ENCODE results near the gene PDYN. TPM values are rescaled to one million over a fixed set of nuclear protein-coding genes. Genes with fewer than 3 reads are reported as not detected.

PDYN gene
- total and polyA plus RNA-seq, 8 donors = not detected

- DNase-seq = peak in 1 of 2 donors; percentile 75
- no peak overlapping the region for H3K4me3 ChIP-seq
- TF ChIP-seq POLR2AphosphoS5 (IDR thresholded peaks at IDR 0.05) = peak in 1 of 3 donors; percentile 56
- no peak for TF ChIP-seq EP300 (IDR thresholded peaks at IDR 0.05)
- peaks cover 0 to 55% (median 36%) of the 10 kb centered on the region in 4 donors for H3K36me3 ChIP-seq
- H3K4me1 ChIP-seq = peaks cover 0 to 29% (median 2%) of the 10 kb centered on the region in 4 donors
- H3K27me3 ChIP-seq = no peaks in the 10 kb centered on the region
- WGBS, 5 donors = 43 to 71% (median 58%) methylated on average over 9 of the region's 9 CpGs
- no peaks in the 10 kb centered on the region for H3K9me3 ChIP-seq
- intact Hi-C loops (cut with DNase I; ENCODE audit: low total_unique reads) = no loop called here
- peak overlapping the region in 1 of 5 donors; percentile 49 for H3K27ac ChIP-seq
These were observed 60.4 kb downstream of the PDYN start for GRCh38 chr20:1933465-1933870.

GRCh38 chr20:1932971-1933370 is 60.9 kb downstream of the PDYN start:
- WGBS, 5 donors = 72 to 95% (median 83%) methylated on average over 2 of the region's 2 CpGs
- DNase-seq = no peak
- Histone ChIP-seq H3K27me3 (no peaks in the 10 kb centered on the region), H3K27ac (no peak overlapping the region), H3K9me3 (no peaks in the 10 kb centered on the region), H3K4me3 (no peak overlapping the region), H3K4me1 (peaks cover 0 to 29% (median 2%) of the 10 kb centered on the region in 4 donors), H3K36me3 (peaks cover 0 to 55% (median 33%) of the 10 kb centered on the region in 4 donors)
- intact Hi-C loops (cut with DNase I; ENCODE audit: low total_unique reads) = no loop called here
- no peak for TF ChIP-seq POLR2A (IDR thresholded peaks at IDR 0.05)
- TF ChIP-seq CTCF (IDR thresholded peaks at IDR 0.05) = no peak
- no peak for TF ChIP-seq EP300 (IDR thresholded peaks at IDR 0.05)

- Histone ChIP-seq H3K4me1 (peaks cover 0 to 29% (median 2%) of the 10 kb centered on the region in 4 donors), H3K27me3 (no peaks in the 10 kb centered on the region), H3K27ac (no peak overlapping the region), H3K4me3 (no peak overlapping the region), H3K9me3 (no peaks in the 10 kb centered on the region), H3K36me3 (peaks cover 0 to 52% (median 23%) of the 10 kb centered on the region in 4 donors)
- no peak for DNase-seq
- no peak for TF ChIP-seq CTCF (IDR thresholded peaks at IDR 0.05)
- no peak for TF ChIP-seq POLR2A (IDR thresholded peaks at IDR 0.05)
- TF ChIP-seq EP300 (IDR thresholded peaks at IDR 0.05) = no peak
- TF ChIP-seq POLR2AphosphoS5 (IDR thresholded peaks at IDR 0.05) = no peak
- WGBS, 5 donors = 77 to 90% (median 87%) methylated on average over 5 of the region's 5 CpGs
- intact Hi-C loops (cut with DNase I; ENCODE audit: low total_unique reads) = no loop called here
These were observed 62.0 kb downstream of the PDYN start for GRCh38 chr20:1931830-1932229.

GRCh38 chr20:1930165-1930564 is 63.7 kb downstream of the PDYN start:
- Histone ChIP-seq H3K9me3 (no peaks in the 10 kb centered on the region), H3K27ac (no peak overlapping the region), H3K27me3 (no peaks in the 10 kb centered on the region), H3K4me1 (peaks cover 0 to 16% (median 0%) of the 10 kb centered on the region in 4 donors), H3K4me3 (no peak overlapping the region), H3K36me3 (peaks cover 0 to 50% (median 13%) of the 10 kb centered on the region in 4 donors)
- WGBS, 5 donors = 64 to 82% (median 77%) methylated on average over 2 to 6 of the region's 6 CpGs
- no peak for DNase-seq
- TF ChIP-seq CTCF (IDR thresholded peaks at IDR 0.05) = no peak
- TF ChIP-seq POLR2AphosphoS5 (IDR thresholded peaks at IDR 0.05) = no peak
- no peak for TF ChIP-seq POLR2A (IDR thresholded peaks at IDR 0.05)
- no peak for TF ChIP-seq EP300 (IDR thresholded peaks at IDR 0.05)
- intact Hi-C loops (cut with DNase I; ENCODE audit: low total_unique reads) = no loop called here

- intact Hi-C loops (cut with DNase I; ENCODE audit: low total_unique reads) = no loop called here
- no peak overlapping the region for H3K27ac ChIP-seq
- no peaks in the 10 kb centered on the region for H3K9me3 ChIP-seq
- peaks cover 0 to 9% (median 0%) of the 10 kb centered on the region in 4 donors for H3K4me1 ChIP-seq
- H3K27me3 ChIP-seq = no peaks in the 10 kb centered on the region
- peaks cover 0 to 50% (median 14%) of the 10 kb centered on the region in 4 donors for H3K36me3 ChIP-seq
- TF ChIP-seq CTCF (IDR thresholded peaks at IDR 0.05) (no peak), POLR2AphosphoS5 (IDR thresholded peaks at IDR 0.05) (no peak), EP300 (IDR thresholded peaks at IDR 0.05) (no peak), POLR2A (IDR thresholded peaks at IDR 0.05) (no peak)
- no peak overlapping the region for H3K4me3 ChIP-seq
- 21 to 73% (median 66%) methylated on average over 3 of the region's 3 CpGs for WGBS, 5 donors
- no peak for DNase-seq
These were observed 64.4 kb downstream of the PDYN start for GRCh38 chr20:1929460-1929859.

Measured in stomach (tissue), 9 donors.